ENCODE results near the gene S100A1. TPM values are rescaled to one million over a fixed set of nuclear protein-coding genes. Genes with fewer than 3 reads are reported as not detected.

S100A1 gene
- total RNA-seq, 1 experiment from 2014 or later, result 0.91 TPM

DNA sequence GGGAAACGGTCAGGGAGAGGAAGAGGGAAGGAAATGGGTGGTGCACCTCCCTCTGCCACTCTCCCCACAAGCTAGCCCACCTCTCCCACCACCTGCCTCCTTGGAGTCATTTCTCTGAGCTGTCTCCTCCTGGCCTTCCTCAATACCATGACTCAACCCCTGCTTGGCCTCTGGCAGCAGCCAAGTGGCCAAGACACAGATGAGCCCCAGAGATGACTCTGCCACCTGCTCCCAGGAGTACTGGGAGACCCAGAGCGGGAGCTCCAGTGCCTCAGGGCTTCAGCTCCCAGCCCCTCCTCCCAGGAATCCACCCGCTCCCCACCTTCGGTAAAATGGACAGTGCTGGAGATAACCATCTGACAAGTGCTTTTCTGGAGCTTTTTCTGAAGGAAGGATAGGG is 17.9 kb upstream of the S100A1 start:
- no peak for DNase-seq (ENCODE audit: low spot score)

- no peak for DNase-seq (ENCODE audit: low spot score)
These were observed 17.4 kb upstream of the S100A1 start for GRCh38 chr1:153610811-153611301.

- no peak for DNase-seq (ENCODE audit: low spot score)
These were observed 16.9 kb upstream of the S100A1 start for GRCh38 chr1:153611356-153611755.

DNA sequence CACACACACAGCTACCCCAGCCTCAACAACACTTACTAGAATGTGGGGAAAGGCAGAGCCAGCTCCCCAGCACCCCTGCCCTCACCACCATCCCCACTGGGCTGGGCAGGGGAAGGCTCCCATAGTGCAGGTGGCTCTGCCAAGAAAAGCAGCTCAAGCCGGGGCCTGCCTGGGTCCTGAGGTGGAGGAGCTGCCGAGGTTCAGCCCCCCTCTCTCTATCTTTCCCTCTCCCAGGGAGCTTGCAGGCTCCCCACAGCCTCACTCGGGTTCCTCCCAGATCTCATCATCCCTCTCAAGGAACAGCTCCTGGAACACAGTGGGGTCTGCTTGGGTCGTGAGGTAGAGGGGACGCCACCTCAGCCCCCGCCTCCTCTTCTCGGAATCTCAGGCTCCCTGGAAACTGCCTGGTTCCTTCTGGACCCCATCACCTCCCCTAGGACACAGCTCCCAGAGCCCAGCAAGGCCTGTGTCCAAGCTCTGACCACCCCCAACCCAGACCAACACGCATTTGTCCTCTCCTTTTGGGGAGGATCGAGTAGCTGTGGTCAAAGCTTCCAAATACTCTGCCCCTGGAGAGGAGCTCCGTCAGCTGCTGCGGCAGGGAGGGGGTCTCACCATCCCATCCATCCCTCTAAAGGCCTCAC is 16.0 kb upstream of the S100A1 start:
- DNase-seq (ENCODE audit: low spot score), result no peak

DNA sequence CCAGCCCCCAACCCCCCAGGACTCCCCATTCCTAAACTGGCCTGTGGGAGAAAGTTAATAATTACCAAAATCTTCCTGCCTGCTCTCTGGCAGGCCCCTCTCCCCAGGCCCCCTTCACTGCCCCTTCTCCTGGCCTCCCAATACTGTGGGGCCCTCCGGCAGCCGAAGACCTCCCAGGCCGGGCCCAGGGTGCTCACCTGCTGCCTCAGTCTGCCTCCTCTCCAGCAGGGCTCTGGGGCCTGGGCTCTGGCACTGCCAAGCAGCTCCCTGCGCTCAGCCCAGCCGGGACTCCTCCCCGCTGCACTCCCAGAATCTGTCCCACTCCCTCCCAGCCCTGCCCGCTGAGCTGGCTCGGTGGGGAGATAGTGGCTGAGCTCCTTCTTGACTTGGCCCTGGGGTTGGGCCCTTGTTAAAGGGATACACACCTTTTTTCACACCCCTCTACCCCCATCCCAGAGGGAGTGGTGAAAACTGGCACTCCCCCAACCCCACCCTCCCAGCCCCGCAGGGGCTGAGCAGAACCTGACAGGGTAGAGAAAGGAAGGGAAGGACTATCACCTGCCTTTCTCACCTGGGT is 15.4 kb upstream of the S100A1 start, which contains the start of gene S100A16:
S100A16 (minus strand) TSS at position 383 of the 577 bp plus-strand sequence. CDS start 4,986 bp downstream, outside the sequence.
- no peak for DNase-seq (ENCODE audit: low spot score)

GRCh38 chr1:153613406-153613805 is 14.8 kb upstream of the S100A1 start:
- DNase-seq (ENCODE audit: low spot score), result no peak

GRCh38 chr1:153614189-153614900 is 13.9 kb upstream of the S100A1 start:
- DNase-seq (ENCODE audit: low spot score), result no peak

GRCh38 chr1:153614906-153615305 is 13.3 kb upstream of the S100A1 start:
- no peak for DNase-seq (ENCODE audit: low spot score)

GRCh38 chr1:153615406-153615805 is 12.8 kb upstream of the S100A1 start:
- DNase-seq (ENCODE audit: low spot score), result no peak

GRCh38 chr1:153616144-153616916 is 11.9 kb upstream of the S100A1 start, which contains the start of gene S100A14:
TSS of gene S100A14 (minus strand) at chr1:153616325. CDS start at chr1:153615858, 467 bp downstream.
- no peak for DNase-seq (ENCODE audit: low spot score)

DNA sequence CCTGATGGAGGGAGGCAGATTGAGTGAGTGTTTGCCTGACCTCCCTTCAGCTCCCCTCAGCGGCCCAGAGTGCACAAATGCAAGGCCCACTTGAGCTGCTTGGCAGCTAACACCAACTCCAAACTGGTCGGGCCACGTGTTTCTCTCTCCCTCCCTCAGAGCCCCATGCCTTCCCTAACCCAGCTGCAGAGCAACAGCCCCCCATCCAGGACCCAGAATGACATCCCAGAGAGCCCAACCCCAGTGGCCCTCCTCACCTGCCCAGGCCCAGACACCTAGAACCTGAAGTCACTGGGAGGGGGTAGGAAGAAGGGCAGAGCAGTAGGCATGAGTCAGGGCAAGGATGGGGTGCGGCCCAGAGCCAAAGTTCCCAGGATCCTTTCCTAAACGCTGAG is 11.3 kb upstream of the S100A1 start:
- no peak for DNase-seq (ENCODE audit: low spot score)

DNA sequence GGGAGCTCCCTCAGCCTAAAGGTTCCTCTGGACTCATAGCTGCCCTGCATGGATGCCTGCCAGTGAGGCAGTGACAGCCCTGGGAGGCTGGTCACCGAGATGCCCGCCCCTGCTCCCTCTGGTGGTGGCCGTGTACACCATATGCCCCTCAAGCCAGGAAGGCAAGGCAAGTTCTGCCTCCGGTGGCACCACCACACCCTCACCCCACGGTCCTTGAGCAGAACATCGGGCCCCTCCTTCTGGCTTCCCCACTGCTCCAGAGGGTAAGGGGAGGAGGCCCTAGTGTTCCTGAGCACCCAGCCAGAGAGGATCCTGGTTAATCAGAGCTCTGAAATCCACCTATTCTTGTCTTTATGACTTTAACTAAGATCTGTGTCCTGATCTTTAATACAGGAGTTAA is 10.6 kb upstream of the S100A1 start:
- DNase-seq (ENCODE audit: low spot score), result no peak

GRCh38 chr1:153619171-153619570 is 9.1 kb upstream of the S100A1 start:
- DNase-seq (ENCODE audit: low spot score), result no peak

DNA sequence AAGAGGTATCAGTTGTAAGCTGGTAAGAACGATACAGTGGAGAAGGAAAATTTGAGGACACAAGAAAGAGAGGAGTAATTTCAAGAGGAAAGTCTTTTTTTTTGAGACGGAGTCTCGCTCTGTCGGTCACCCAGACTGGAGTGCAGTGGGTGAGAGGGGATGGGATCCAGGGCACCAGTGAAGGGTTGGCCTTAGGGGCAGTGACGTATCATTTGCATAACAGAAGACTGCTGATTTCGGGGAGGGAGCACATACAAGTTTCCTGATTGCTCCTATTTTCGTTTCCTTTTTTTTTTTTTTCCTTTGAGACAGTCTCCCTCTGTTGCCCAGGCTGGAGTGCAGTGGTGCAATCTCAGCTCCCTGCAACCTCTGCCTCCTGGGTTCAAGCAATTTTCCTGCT is 5.1 kb upstream of the S100A1 start:
- no peak for DNase-seq (ENCODE audit: low spot score)

DNA sequence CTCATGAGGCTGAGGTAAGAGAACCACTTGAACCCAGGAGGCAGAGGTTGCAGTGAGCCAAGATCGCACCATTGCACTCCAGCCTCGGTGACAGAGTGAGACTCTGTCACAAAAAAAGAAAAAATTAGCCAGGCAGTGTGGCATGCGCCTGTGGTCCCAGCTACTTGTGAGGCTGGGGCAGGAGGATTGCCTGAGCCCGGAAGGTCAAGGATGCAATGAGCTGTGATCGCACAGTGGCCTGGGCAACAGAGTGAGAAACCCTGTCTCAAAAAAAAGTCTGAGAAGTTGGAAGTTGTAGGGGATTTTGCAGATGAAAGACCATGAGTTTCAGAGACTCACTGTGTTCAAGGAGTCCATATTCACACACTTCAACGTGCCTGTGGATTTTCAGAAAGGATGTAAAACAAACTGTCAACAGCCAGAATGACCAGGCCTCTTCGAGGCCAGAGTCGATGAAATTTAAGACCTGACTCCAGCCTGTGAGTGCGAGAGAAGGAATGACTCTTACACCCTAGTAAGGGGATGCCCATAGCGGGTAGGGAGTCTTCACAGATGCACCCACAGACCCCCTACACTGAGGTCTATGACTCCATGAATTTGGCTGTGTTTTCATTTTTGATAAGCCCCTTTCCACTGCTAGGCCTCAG is 3.1 kb upstream of the S100A1 start:
- DNase-seq (ENCODE audit: low spot score), result no peak

- DNase-seq (ENCODE audit: low spot score), result no peak
These were observed 1.7 kb upstream of the S100A1 start for GRCh38 chr1:153626477-153626903.

- peak; percentile 94 for DNase-seq (ENCODE audit: low spot score)
These were observed 1.1 kb upstream of the S100A1 start, which contains the start of gene S100A13 for GRCh38 chr1:153626904-153627714. TSS of gene S100A13 (minus strand) at chr1:153627505. CDS start at chr1:153626472, 1,033 bp downstream.

- no peak for DNase-seq (ENCODE audit: low spot score)
These were observed 556 bp downstream of the S100A1 start for GRCh38 chr1:153628638-153629342.

GRCh38 chr1:153629343-153629665 is 1.1 kb downstream of the S100A1 start:
- no peak for DNase-seq (ENCODE audit: low spot score)

GRCh38 chr1:153629971-153630370 is 1.7 kb downstream of the S100A1 start:
- no peak for DNase-seq (ENCODE audit: low spot score)
